ENCODE measurements around the gene SHISA3. TPM values are rescaled to one million over a fixed set of nuclear protein-coding genes. Genes with fewer than 3 reads are reported as not detected.
A peak's percentile ranks its signal among the peaks of the same experiment; 100 is the strongest.

SHISA3 gene
- total and polyA plus RNA-seq, 3 donors from 2014 or later = 0.81 to 1.6 TPM; not detected in 1

DNA sequence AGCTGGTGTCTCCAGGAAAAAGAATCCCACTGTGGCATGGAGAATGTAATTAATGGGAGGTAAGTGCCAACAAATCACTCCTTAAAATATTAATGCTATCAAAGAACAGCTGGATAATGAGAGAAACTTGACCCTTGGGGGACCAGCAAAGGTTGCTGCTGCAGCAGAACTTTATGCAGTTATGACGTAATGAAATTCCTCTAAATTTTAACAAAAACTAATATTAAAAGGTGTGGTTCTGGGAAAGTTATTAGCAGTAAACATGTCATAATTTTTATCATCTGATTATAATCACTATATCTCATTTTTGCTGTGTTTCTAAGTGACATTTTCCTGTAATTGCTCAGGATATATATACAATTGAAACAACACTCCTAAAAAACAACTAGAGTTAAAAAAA, 1.7 kb upstream of the SHISA3 start:
- no peak for DNase-seq
- intact Hi-C loops (cut with DNase I; ENCODE audit: low total_unique reads) = no loop called here

DNA sequence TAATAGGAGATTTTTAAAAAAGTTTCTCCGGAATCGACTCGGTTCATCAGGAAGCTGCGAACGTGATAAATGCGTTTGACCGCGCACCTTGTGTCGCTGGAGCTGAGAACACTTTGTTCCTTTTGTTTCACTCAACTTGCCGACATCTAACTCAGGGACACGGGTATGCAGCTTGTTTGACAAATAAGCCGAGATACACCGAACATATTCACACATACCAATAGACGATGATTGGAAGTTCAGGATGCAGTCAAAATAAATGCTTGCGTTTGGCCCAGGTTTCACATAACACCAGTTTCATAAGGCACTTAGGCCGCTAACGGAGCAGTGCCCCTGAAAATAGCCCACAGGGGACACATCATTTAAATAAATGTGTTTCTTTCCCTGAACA, 932 bp upstream of the SHISA3 start:
- Histone ChIP-seq H3K27me3 (no peaks in the 10 kb centered on the region), H3K4me3 (no peak overlapping the region), H3K27ac (no peak overlapping the region), H3K36me3 (ENCODE audit: low read depth, missing control alignments) (no peaks in the 10 kb centered on the region), H3K4me1 (peaks cover 6% of the 10 kb centered on the region), H3K9me3 (no peaks in the 10 kb centered on the region)
- no peak for TF ChIP-seq POLR2A (IDR thresholded peaks at IDR 0.05)
- TF ChIP-seq, protein P1, sequence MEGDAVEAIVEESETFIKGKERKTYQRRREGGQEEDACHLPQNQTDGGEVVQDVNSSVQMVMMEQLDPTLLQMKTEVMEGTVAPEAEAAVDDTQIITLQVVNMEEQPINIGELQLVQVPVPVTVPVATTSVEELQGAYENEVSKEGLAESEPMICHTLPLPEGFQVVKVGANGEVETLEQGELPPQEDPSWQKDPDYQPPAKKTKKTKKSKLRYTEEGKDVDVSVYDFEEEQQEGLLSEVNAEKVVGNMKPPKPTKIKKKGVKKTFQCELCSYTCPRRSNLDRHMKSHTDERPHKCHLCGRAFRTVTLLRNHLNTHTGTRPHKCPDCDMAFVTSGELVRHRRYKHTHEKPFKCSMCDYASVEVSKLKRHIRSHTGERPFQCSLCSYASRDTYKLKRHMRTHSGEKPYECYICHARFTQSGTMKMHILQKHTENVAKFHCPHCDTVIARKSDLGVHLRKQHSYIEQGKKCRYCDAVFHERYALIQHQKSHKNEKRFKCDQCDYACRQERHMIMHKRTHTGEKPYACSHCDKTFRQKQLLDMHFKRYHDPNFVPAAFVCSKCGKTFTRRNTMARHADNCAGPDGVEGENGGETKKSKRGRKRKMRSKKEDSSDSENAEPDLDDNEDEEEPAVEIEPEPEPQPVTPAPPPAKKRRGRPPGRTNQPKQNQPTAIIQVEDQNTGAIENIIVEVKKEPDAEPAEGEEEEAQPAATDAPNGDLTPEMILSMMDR (IDR thresholded peaks at IDR 0.05) = no peak
- WGBS, 2 donors = 39 to 40% methylated on average over 17 of the region's 17 CpGs
- no peak for DNase-seq
- intact Hi-C loops (cut with DNase I; ENCODE audit: low total_unique reads) = no loop called here

More for the DNA sequence above, 1.7 kb upstream of the SHISA3 start:
- H3K27ac ChIP-seq = no peak overlapping the region
- H3K27me3 ChIP-seq = no peaks in the 10 kb centered on the region
- no peak for TF ChIP-seq POLR2A (IDR thresholded peaks at IDR 0.05)
- TF ChIP-seq, protein P1 (IDR thresholded peaks at IDR 0.05) = no peak
- 88 to 93% methylated on average over 1 of the region's 1 CpG for WGBS, 2 donors
- H3K4me1 ChIP-seq = peaks cover 6% of the 10 kb centered on the region
- H3K36me3 ChIP-seq (ENCODE audit: low read depth, missing control alignments) = no peaks in the 10 kb centered on the region
- no peaks in the 10 kb centered on the region for H3K9me3 ChIP-seq
- H3K4me3 ChIP-seq = no peak overlapping the region

- no peak overlapping the region for H3K27ac ChIP-seq
- H3K9me3 ChIP-seq = no peaks in the 10 kb centered on the region
- intact Hi-C loops (cut with DNase I; ENCODE audit: low total_unique reads) = no loop called here
- H3K4me3 ChIP-seq = peak overlapping the region; percentile 44 to 46
- WGBS, 2 donors = 1 to 10% methylated on average over 2 to 37 of the region's 52 CpGs
- no peak for TF ChIP-seq POLR2A (IDR thresholded peaks at IDR 0.05)
- TF ChIP-seq, protein P1 (IDR thresholded peaks at IDR 0.05) = no peak
- H3K36me3 ChIP-seq (ENCODE audit: low read depth, missing control alignments) = no peaks in the 10 kb centered on the region
- H3K27me3 ChIP-seq = no peaks in the 10 kb centered on the region
- DNase-seq = no peak
- peaks cover 6% of the 10 kb centered on the region for H3K4me1 ChIP-seq
Measured at GRCh38 chr4:42397635-42398170, 415 bp downstream of the SHISA3 start.

- 2% methylated on average over 41 to 58 of the region's 60 CpGs for WGBS, 2 donors
- H3K27ac ChIP-seq = no peak overlapping the region
- H3K36me3 ChIP-seq (ENCODE audit: low read depth, missing control alignments) = no peaks in the 10 kb centered on the region
- H3K27me3 ChIP-seq = no peaks in the 10 kb centered on the region
- H3K4me3 ChIP-seq = peak overlapping the region; percentile 44 to 46
- intact Hi-C loops (cut with DNase I; ENCODE audit: low total_unique reads) = no loop called here
- TF ChIP-seq, protein P1 (IDR thresholded peaks at IDR 0.05) = no peak
- no peak for TF ChIP-seq POLR2A (IDR thresholded peaks at IDR 0.05)
- DNase-seq = no peak
- H3K9me3 ChIP-seq = no peaks in the 10 kb centered on the region
- H3K4me1 ChIP-seq = peaks cover 6% of the 10 kb centered on the region
Measured at GRCh38 chr4:42398171-42398870, 1.0 kb downstream of the SHISA3 start.
